GM12872 (cell line): ENCODE results near the gene APOL2.

Experiments
- TF ChIP-seq, protein P1 (sequence below): IDR thresholded peaks from 3 replicates; pipeline ENCODE4 v1.5.1; 2011; ENCODE audit warnings: low read depth, mild to moderate bottlenecking, low read length, moderate library complexity; ENCODE audit not compliant: insufficient read depth

APOL2 gene

DNA sequence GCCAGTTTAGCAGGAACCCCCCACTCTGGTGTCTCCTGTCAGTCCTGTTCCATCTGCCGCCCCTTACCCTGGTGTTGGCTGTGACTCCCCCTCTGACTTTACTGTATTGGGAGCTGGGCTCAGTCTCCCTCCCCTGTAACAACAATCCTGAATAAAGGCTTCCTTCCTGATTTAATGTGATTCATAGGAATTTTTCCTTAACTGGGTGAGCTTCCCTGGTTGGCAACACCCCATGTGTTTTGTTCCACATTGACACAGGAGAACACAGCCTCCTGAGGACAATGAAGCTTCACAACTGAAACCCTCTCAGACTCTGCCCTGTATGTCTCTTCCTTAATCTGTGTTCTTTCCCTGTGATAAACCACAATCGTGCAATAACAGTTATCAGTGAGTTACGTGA is 46.2 kb downstream of the APOL2 start:
- TF ChIP-seq, protein P1, sequence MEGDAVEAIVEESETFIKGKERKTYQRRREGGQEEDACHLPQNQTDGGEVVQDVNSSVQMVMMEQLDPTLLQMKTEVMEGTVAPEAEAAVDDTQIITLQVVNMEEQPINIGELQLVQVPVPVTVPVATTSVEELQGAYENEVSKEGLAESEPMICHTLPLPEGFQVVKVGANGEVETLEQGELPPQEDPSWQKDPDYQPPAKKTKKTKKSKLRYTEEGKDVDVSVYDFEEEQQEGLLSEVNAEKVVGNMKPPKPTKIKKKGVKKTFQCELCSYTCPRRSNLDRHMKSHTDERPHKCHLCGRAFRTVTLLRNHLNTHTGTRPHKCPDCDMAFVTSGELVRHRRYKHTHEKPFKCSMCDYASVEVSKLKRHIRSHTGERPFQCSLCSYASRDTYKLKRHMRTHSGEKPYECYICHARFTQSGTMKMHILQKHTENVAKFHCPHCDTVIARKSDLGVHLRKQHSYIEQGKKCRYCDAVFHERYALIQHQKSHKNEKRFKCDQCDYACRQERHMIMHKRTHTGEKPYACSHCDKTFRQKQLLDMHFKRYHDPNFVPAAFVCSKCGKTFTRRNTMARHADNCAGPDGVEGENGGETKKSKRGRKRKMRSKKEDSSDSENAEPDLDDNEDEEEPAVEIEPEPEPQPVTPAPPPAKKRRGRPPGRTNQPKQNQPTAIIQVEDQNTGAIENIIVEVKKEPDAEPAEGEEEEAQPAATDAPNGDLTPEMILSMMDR, result no peak

DNA sequence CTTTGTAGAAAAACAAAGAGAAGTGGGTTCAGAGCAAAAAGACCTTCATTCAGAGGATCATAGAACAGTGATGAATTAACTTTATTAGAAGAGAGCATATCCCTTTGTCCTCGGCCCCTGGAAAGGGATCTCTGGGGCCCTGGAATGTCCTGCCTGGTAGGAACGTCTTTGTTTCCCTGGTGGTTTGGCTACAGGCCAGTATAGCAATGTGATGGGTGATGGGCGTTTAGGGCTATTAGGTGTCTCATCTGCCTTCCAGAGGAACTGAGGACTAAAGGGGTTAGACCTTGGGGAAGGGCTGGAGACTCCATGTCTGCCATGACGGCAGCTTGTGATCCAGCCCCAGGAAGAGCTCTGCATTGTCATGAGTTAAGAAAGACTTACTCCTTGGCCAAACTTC is 46.8 kb downstream of the APOL2 start:
- TF ChIP-seq, protein P1, result no peak

DNA sequence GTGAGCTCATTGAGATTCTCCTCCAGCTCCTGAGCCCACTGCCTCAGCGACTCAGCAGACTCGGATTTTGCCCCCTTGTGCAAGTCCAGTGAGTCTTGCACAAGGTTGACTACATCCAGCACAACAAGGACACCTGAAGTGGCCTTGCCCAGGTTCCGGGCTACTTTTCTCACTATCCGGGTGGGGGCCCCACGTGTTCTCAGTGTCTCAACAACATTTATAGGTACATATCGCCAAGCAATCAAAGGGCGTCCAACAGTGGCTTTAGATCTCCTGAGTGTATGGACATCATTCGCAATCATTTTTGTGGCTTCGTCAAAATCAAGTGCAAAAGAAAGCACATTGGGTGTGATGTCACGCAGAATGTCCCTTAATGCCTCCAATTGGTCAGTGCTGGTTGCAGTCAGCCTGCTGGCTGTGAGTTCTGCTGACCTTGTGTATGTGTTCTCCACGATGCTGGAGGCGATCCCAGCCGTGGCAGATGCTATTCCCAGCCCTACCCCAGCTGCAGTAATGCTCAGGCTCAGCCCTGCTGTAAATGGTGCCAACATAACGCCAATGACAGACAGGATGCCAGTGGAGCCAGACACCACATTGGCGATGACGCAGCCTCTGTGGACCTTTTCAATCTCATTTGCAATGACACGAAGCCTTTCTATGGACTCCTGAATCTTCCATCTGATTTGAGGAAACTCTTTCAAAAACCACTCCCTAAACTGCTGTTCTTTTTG is 48.1 kb downstream of the APOL2 start:
- TF ChIP-seq, protein P1, result no peak

DNA sequence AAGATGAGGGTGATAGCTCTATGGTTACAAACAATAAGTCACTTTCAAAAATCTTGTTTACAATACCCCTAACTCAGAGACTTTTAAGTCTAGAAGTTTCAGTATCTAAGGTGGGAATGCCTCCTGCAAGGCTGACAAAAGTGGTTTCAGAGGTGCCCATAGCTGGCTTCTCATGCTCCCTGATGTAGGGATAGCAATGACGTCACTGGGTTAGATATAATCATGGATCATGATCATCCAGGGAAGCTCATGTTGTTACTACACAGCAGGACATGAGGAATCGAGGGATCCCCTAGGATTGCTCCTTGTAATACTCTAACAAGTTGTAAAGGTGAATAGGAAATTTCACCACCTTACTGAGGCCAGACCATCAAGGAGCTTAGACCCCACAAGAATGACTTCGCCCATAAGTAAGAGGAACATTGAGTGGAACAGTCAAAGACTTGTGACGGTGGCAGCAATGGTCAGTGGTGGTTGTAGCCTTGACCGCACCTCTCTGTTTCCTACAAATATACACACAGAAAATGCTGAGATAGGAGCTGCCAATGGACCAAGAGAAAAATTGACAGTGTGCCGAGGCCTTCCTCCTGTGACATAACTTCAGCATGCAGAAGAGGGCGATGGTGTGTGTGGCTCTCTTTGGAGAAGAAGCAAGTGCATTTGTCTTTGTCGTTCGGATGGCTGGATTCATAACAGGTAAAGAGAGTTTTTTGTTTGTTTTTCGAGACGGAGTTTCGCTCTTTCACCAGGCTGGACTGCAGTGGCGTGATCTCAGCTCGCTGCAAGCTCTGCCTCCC is 53.3 kb downstream of the APOL2 start:
- TF ChIP-seq, protein P1, result no peak

DNA sequence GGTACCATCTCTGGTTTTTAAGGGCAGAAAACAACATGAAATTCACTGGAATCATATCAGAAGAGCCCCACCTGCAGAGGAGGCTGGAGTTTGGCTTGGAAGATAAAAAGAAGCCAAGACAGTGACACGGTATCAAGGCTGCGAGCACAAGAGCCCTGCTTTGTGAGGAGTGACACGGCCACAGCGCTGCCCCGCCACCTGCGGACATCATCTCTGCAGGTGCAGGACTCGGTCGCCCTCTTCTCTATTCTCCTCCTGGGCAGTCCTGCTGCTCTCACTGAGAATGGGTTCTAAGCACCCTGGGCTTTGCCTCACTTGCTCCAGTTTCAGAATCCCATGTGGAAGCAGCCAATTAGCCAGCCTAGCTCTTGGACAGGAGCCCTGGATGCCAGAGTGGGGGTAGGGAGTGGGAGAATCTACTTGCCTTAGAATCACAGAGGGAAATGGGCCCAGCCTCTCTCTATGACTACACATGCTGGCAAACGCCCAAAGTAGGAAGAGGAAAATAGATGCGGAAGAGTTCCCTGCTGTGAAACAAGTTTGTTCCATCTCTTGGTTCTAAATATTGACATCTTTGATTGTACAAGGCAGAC is 54.8 kb downstream of the APOL2 start:
- TF ChIP-seq, protein P1, result no peak

DNA sequence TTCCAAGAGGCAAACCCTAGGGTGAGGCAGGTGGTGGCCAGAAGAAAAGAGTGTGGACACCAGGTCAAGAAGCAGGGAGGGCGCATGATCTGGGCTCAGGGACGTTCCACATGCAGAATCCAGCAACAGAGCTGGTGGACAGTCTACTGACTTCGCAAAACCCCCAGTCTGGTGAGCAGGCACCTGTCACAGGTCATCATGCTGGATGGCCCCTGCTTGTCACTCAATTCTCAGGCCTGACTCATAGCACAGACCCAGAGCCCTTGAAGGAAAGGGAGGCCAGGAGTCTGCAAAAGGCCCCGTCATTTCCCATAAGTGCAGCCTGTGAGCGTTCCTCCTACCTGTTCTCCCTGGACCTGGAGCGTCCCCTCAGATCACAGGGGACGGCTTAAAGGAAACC is 55.9 kb downstream of the APOL2 start:
- TF ChIP-seq, protein P1, result no peak

DNA sequence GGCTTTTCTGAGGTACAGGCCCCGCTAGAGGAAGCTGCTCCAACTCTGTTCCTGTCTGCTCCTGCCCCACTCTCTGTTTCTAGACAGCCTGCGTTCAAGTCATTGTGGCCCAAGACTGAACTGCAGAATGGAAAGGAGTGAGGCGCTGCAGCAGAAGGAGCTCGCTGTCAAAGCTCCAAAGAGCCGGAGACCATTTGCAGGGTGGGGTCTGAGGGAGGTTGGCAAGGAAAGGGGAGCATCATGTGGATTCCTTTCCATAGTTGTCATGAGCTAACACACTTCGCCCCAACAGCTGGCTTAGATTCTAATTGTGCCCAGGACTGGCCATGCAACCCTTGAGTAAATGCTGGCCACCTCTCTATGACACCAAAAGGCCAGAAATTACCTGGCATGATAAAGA is 56.5 kb downstream of the APOL2 start:
- TF ChIP-seq, protein P1, result no peak
